SK-N-MC (cell line): ENCODE measurements around the gene LRP11.

Experiments used
- EZH2 ChIP-seq: fragments of 200-600 bp; sonication (generic); IDR thresholded peaks from one replicate; pipeline ENCODE4 v1.6.1; 2017; ENCODE audit warnings: antibody characterized with exemption
- FOXP2 ChIP-seq: optimal IDR thresholded peaks from 2 replicates; pipeline ENCODE3; 2011; ENCODE audit warnings: mild to moderate bottlenecking, moderate library complexity; ENCODE audit not compliant: insufficient read depth; ENCODE audit errors: extremely low read length, control extremely low read depth
- POLR2AphosphoS5 ChIP-seq: IDR thresholded peaks from 2 replicates; pipeline ENCODE4 v1.6.1; 2012; ENCODE audit warnings: mild to moderate bottlenecking, low read depth, low read length, borderline replicate concordance

DNA sequence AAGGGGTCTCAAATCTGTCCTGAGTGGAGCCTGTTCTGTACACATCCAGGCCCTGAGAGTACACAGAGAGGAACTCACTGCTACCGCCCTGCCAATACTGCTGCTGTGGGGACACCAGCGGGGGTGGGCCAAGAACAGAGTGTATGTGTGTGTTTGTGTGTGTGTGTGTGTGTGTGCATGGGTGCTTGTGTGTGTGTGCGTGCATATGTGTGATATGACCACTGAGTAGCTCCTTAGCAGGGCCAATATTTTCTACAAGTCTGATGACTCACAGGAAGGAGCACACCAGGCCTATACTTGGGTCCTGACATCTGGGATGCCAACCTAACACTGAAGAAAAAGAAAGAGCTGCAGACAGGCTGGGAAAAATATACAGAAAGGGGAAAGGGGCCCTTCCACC, 32.3 kb upstream of the LRP11 start:
- TF ChIP-seq EZH2, result no peak
- TF ChIP-seq POLR2AphosphoS5, result no peak
- TF ChIP-seq FOXP2, result no peak
